NCI-H2227 (cell line): Measurements from ENCODE around the gene OR11L1.

Source experiments
- DNase-seq: peaks from one replicate; lab custom pipeline; 2025; ENCODE audit not compliant: unreplicated experiment; lab: John Stamatoyannopoulos, UW

The OR11L1 gene

GRCh38 chr1:247841796-247842195, at the start of gene OR11L1:
Gene OR11L1, minus strand, starts transcription at chr1:247841896. Its CDS starts 0 bp downstream, at chr1:247841896.
- no peak for DNase-seq

GRCh38 chr1:247884797-247885413, 43.2 kb upstream of the OR11L1 start:
- no peak for DNase-seq

GRCh38 chr1:247883346-247883745, 41.6 kb upstream of the OR11L1 start:
- DNase-seq: no peak

- DNase-seq: no peak
Observed at GRCh38 chr1:247865416-247865815, 23.7 kb upstream of the OR11L1 start.

- no peak for DNase-seq
Observed at GRCh38 chr1:247864644-247865043, 22.9 kb upstream of the OR11L1 start.

GRCh38 chr1:247862756-247863155, 21.1 kb upstream of the OR11L1 start:
- DNase-seq: no peak

- DNase-seq: no peak
Observed at GRCh38 chr1:247857985-247858619, 16.4 kb upstream of the OR11L1 start.

GRCh38 chr1:247857069-247857984, 15.6 kb upstream of the OR11L1 start, which contains the start of gene TRIM58:
Gene TRIM58, plus strand, starts transcription at chr1:247857187. Its CDS starts 60 bp downstream, at chr1:247857247.
- DNase-seq: no peak

- DNase-seq: no peak
Observed at GRCh38 chr1:247855911-247856310, 14.2 kb upstream of the OR11L1 start.

GRCh38 chr1:247854899-247855545, 13.3 kb upstream of the OR11L1 start:
- no peak for DNase-seq

- DNase-seq: no peak
Observed at GRCh38 chr1:247849616-247850015, 7.9 kb upstream of the OR11L1 start.

- DNase-seq: no peak
Observed at GRCh38 chr1:247848346-247848745, 6.7 kb upstream of the OR11L1 start.

GRCh38 chr1:247845693-247846017, 4.0 kb upstream of the OR11L1 start:
- no peak for DNase-seq

GRCh38 chr1:247845011-247845692, 3.5 kb upstream of the OR11L1 start:
- no peak for DNase-seq

GRCh38 chr1:247843411-247843810, 1.7 kb upstream of the OR11L1 start:
- DNase-seq: no peak

GRCh38 chr1:247840818-247841217, 878 bp downstream of the OR11L1 start:
- no peak for DNase-seq

GRCh38 chr1:247833601-247834000, 8.1 kb downstream of the OR11L1 start:
- no peak for DNase-seq

GRCh38 chr1:247829656-247830055, 12.0 kb downstream of the OR11L1 start:
- no peak for DNase-seq

- no peak for DNase-seq
Observed at GRCh38 chr1:247825362-247825761, 16.3 kb downstream of the OR11L1 start.

- DNase-seq: no peak
Observed at GRCh38 chr1:247824023-247824422, 17.7 kb downstream of the OR11L1 start, which contains the start of gene OR14A16. Gene OR14A16, minus strand, starts transcription at chr1:247824119. Its CDS starts 8,390 bp downstream, at chr1:247815729.

GRCh38 chr1:247822060-247822459, 19.6 kb downstream of the OR11L1 start:
- no peak for DNase-seq
